ENCODE data around the gene GNB2. TPM values are rescaled to one million over a fixed set of nuclear protein-coding genes. Genes with fewer than 3 reads are reported as not detected.
A peak's percentile ranks its signal among the peaks of the same experiment; 100 is the strongest.

The GNB2 gene
- total and polyA plus RNA-seq, 2 of the 13 experiments (the other 11 are each of a cell fraction or from before 2014, with no cell fraction given), result 48.3 to 67.1 TPM

DNA sequence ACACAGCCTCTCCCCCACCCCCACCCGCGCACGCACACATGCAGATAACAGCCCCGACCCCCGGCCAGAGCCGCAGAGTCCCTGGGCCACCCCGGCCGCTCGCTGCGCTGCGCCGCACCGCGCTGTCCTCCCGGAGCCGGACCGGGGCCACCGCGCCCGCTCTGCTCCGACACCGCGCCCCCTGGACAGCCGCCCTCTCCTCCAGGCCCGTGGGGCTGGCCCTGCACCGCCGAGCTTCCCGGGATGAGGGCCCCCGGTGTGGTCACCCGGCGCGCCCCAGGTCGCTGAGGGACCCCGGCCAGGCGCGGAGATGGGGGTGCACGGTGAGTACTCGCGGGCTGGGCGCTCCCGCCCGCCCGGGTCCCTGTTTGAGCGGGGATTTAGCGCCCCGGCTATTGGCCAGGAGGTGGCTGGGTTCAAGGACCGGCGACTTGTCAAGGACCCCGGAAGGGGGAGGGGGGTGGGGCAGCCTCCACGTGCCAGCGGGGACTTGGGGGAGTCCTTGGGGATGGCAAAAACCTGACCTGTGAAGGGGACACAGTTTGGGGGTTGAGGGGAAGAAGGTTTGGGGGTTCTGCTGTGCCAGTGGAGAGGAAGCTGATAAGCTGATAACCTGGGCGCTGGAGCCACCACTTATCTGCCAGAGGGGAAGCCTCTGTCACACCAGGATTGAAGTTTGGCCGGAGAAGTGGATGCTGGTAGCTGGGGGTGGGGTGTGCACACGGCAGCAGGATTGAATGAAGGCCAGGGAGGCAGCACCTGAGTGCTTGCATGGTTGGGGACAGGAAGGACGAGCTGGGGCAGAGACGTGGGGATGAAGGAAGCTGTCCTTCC, 47.3 kb downstream of the GNB2 start (continued):
- TF ChIP-seq, protein P1, sequence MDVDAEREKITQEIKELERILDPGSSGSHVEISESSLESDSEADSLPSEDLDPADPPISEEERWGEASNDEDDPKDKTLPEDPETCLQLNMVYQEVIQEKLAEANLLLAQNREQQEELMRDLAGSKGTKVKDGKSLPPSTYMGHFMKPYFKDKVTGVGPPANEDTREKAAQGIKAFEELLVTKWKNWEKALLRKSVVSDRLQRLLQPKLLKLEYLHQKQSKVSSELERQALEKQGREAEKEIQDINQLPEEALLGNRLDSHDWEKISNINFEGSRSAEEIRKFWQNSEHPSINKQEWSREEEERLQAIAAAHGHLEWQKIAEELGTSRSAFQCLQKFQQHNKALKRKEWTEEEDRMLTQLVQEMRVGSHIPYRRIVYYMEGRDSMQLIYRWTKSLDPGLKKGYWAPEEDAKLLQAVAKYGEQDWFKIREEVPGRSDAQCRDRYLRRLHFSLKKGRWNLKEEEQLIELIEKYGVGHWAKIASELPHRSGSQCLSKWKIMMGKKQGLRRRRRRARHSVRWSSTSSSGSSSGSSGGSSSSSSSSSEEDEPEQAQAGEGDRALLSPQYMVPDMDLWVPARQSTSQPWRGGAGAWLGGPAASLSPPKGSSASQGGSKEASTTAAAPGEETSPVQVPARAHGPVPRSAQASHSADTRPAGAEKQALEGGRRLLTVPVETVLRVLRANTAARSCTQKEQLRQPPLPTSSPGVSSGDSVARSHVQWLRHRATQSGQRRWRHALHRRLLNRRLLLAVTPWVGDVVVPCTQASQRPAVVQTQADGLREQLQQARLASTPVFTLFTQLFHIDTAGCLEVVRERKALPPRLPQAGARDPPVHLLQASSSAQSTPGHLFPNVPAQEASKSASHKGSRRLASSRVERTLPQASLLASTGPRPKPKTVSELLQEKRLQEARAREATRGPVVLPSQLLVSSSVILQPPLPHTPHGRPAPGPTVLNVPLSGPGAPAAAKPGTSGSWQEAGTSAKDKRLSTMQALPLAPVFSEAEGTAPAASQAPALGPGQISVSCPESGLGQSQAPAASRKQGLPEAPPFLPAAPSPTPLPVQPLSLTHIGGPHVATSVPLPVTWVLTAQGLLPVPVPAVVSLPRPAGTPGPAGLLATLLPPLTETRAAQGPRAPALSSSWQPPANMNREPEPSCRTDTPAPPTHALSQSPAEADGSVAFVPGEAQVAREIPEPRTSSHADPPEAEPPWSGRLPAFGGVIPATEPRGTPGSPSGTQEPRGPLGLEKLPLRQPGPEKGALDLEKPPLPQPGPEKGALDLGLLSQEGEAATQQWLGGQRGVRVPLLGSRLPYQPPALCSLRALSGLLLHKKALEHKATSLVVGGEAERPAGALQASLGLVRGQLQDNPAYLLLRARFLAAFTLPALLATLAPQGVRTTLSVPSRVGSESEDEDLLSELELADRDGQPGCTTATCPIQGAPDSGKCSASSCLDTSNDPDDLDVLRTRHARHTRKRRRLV (CRISPR knock-in tag; IDR thresholded peaks at IDR 0.05), result no peak
- no peak for TF ChIP-seq ZNF788 (CRISPR knock-in tag; IDR thresholded peaks at IDR 0.05; ENCODE audit: borderline replicate concordance)
- no peak for TF ChIP-seq PCBP1 (IDR thresholded peaks at IDR 0.05; ENCODE audit: borderline replicate concordance, low read depth, low read length)
- no peak for TF ChIP-seq DMAP1 (CRISPR knock-in tag; IDR thresholded peaks at IDR 0.05)
- TF ChIP-seq, protein P2, sequence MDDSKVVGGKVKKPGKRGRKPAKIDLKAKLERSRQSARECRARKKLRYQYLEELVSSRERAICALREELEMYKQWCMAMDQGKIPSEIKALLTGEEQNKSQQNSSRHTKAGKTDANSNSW (CRISPR knock-in tag; IDR thresholded peaks at IDR 0.05; ENCODE audit: borderline replicate concordance), result no peak
- TF ChIP-seq ZNF567 (CRISPR knock-in tag; IDR thresholded peaks at IDR 0.05; ENCODE audit: borderline replicate concordance), result no peak; the same call in 1 of the 2 replicates
- no peak for TF ChIP-seq ZFP90 (CRISPR knock-in tag; IDR thresholded peaks at IDR 0.05; ENCODE audit: borderline replicate concordance)
- peak; percentile 57; the same call in 1 of the 2 replicates for TF ChIP-seq PITX1 (CRISPR knock-in tag; IDR thresholded peaks at IDR 0.05)
- TF ChIP-seq, protein P3, sequence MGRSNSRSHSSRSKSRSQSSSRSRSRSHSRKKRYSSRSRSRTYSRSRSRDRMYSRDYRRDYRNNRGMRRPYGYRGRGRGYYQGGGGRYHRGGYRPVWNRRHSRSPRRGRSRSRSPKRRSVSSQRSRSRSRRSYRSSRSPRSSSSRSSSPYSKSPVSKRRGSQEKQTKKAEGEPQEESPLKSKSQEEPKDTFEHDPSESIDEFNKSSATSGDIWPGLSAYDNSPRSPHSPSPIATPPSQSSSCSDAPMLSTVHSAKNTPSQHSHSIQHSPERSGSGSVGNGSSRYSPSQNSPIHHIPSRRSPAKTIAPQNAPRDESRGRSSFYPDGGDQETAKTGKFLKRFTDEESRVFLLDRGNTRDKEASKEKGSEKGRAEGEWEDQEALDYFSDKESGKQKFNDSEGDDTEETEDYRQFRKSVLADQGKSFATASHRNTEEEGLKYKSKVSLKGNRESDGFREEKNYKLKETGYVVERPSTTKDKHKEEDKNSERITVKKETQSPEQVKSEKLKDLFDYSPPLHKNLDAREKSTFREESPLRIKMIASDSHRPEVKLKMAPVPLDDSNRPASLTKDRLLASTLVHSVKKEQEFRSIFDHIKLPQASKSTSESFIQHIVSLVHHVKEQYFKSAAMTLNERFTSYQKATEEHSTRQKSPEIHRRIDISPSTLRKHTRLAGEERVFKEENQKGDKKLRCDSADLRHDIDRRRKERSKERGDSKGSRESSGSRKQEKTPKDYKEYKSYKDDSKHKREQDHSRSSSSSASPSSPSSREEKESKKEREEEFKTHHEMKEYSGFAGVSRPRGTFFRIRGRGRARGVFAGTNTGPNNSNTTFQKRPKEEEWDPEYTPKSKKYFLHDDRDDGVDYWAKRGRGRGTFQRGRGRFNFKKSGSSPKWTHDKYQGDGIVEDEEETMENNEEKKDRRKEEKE (IDR thresholded peaks at IDR 0.05), result no peak
- TF ChIP-seq ZNF121 (CRISPR knock-in tag; IDR thresholded peaks at IDR 0.05), result no peak
- TF ChIP-seq HDAC2 (CRISPR knock-in tag; IDR thresholded peaks at IDR 0.05), result peak; percentile 60; the same call in 1 of the 2 replicates
- TF ChIP-seq, protein P4, sequence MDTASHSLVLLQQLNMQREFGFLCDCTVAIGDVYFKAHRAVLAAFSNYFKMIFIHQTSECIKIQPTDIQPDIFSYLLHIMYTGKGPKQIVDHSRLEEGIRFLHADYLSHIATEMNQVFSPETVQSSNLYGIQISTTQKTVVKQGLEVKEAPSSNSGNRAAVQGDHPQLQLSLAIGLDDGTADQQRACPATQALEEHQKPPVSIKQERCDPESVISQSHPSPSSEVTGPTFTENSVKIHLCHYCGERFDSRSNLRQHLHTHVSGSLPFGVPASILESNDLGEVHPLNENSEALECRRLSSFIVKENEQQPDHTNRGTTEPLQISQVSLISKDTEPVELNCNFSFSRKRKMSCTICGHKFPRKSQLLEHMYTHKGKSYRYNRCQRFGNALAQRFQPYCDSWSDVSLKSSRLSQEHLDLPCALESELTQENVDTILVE (CRISPR knock-in tag; IDR thresholded peaks at IDR 0.05), result no peak
- TF ChIP-seq, protein P5, sequence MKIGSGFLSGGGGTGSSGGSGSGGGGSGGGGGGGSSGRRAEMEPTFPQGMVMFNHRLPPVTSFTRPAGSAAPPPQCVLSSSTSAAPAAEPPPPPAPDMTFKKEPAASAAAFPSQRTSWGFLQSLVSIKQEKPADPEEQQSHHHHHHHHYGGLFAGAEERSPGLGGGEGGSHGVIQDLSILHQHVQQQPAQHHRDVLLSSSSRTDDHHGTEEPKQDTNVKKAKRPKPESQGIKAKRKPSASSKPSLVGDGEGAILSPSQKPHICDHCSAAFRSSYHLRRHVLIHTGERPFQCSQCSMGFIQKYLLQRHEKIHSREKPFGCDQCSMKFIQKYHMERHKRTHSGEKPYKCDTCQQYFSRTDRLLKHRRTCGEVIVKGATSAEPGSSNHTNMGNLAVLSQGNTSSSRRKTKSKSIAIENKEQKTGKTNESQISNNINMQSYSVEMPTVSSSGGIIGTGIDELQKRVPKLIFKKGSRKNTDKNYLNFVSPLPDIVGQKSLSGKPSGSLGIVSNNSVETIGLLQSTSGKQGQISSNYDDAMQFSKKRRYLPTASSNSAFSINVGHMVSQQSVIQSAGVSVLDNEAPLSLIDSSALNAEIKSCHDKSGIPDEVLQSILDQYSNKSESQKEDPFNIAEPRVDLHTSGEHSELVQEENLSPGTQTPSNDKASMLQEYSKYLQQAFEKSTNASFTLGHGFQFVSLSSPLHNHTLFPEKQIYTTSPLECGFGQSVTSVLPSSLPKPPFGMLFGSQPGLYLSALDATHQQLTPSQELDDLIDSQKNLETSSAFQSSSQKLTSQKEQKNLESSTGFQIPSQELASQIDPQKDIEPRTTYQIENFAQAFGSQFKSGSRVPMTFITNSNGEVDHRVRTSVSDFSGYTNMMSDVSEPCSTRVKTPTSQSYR (CRISPR knock-in tag; IDR thresholded peaks at IDR 0.05; ENCODE audit: borderline replicate concordance), result no peak; the same call in 1 of the 2 replicates
- TF ChIP-seq ZNF33B (CRISPR knock-in tag; IDR thresholded peaks at IDR 0.05), result no peak
- 0 out of 2 replicates have a peak, but pooled peaks have one; percentile 52 for TF ChIP-seq MEIS2 (CRISPR knock-in tag; IDR thresholded peaks at IDR 0.05)
- no peak for TF ChIP-seq ZSCAN31 (CRISPR knock-in tag; IDR thresholded peaks at IDR 0.05; ENCODE audit: low read depth)
